Naive thymus-derived CD4-positive, alpha-beta T cell (primary cell): ENCODE measurements around the gene KIR2DL4. TPM values are rescaled to one million over a fixed set of nuclear protein-coding genes. Genes with fewer than 3 reads are reported as not detected.
"Not testable (repeated sequence)": the region's sequence is repeated elsewhere in the genome, so short reads cannot be mapped to it uniquely, and the experiment has no call there.

Experiments used
- ATAC-seq: fragments of 150-1000 bp; cut with Tn5 transposase; 2 replicates; pipeline ENCODE4 v1.10.0; 2021; ENCODE audit warnings: mild to moderate bottlenecking, moderate library complexity
- CTCF ChIA-PET: fragments of 350-600 bp; sonication (Branson Sonifier 250); formaldehyde crosslinking; loops from one replicate; lab custom pipeline; 2021; ENCODE audit warnings: antibody characterized with exemption; lab: Charles Lee
- POLR2A ChIA-PET: fragments of 350-600 bp; sonication (Branson Sonifier 250); formaldehyde crosslinking; loops from one replicate; lab custom pipeline; 2021; ENCODE audit warnings: antibody characterized with exemption, inconsistent platforms; lab: Charles Lee
- DNase-seq, 9 donors: peaks; one replicate each; pipeline versions ENCODE4 v3.0.0 to v3.0.0-alpha.2; 2020 to 2022; ENCODE audit warnings: mixed read lengths in 1 of 9
- H3K27ac ChIP-seq: one replicate; pipeline ENCODE4 v1.7.0; 2013; ENCODE audit warnings: mild to moderate bottlenecking, low read depth, low read length, moderate library complexity
- H3K27me3 ChIP-seq, 2 donors: one replicate each; pipeline ENCODE4 v1.7.0; 2013; ENCODE audit warnings: low read length in 2 of 2, mild to moderate bottlenecking in 2 of 2, moderate library complexity in 2 of 2; ENCODE audit not compliant: control insufficient read depth in 2 of 2, insufficient read depth in 2 of 2
- H3K36me3 ChIP-seq, 3 experiments: 1 replicate in 2 of 3; 2 replicates in 1 of 3; pipeline ENCODE4 v1.7.0; 2013; ENCODE audit warnings: low read length in 3 of 3, mild to moderate bottlenecking in 3 of 3, moderate library complexity in 1 of 3; ENCODE audit not compliant: insufficient read depth in 3 of 3, control insufficient read depth in 2 of 3
- H3K4me1 ChIP-seq, 2 donors: one replicate each; pipeline ENCODE4 v1.7.0; 2013; ENCODE audit warnings: low read length in 2 of 2, mild to moderate bottlenecking in 2 of 2, moderate library complexity in 1 of 2; ENCODE audit not compliant: control insufficient read depth in 2 of 2, insufficient read depth in 2 of 2
- H3K4me3 ChIP-seq: 2 replicates; pipeline ENCODE4 v1.7.0; 2013; ENCODE audit warnings: mild to moderate bottlenecking, low read length
- H3K9me3 ChIP-seq, 3 experiments: 1 replicate in 2 of 3; 2 replicates in 1 of 3; pipeline ENCODE4 v1.7.0; 2013; ENCODE audit warnings: low read length in 3 of 3; ENCODE audit not compliant: control insufficient read depth in 2 of 3
- H3K27ac Mint-ChIP-seq, 9 donors: one replicate each; pipeline ENCODE4 v1.8.0; 2020 to 2022; ENCODE audit warnings: mixed read lengths in 9 of 9, mild to moderate bottlenecking in 8 of 9, moderate library complexity in 5 of 9, inconsistent platforms in 2 of 9
- H3K27me3 Mint-ChIP-seq, 5 donors: one replicate each; pipeline ENCODE4 v1.8.0; 2021 to 2022; ENCODE audit warnings: mixed read lengths in 5 of 5, mild to moderate bottlenecking in 1 of 5
- H3K36me3 Mint-ChIP-seq, 5 donors: one replicate each; pipeline ENCODE4 v1.8.0; 2020 to 2022; ENCODE audit warnings: mixed read lengths in 5 of 5, mild to moderate bottlenecking in 3 of 5, inconsistent platforms in 1 of 5
- H3K4me1 Mint-ChIP-seq, 7 donors: one replicate each; pipeline ENCODE4 v1.8.0; 2020 to 2022; ENCODE audit warnings: mixed read lengths in 7 of 7, mild to moderate bottlenecking in 3 of 7, inconsistent platforms in 1 of 7
- H3K4me3 Mint-ChIP-seq, 10 donors: one replicate each; pipeline ENCODE4 v1.8.0; 2020 to 2022; ENCODE audit warnings: mild to moderate bottlenecking in 10 of 10, mixed read lengths in 10 of 10, moderate library complexity in 6 of 10, inconsistent platforms in 2 of 10
- H3K9me3 Mint-ChIP-seq, 11 donors: one replicate each; pipeline ENCODE4 v1.8.0; 2020 to 2022; ENCODE audit warnings: mixed read lengths in 11 of 11, mild to moderate bottlenecking in 4 of 11, inconsistent platforms in 1 of 11, moderate library complexity in 1 of 11
- intact Hi-C, 2 donors: fragments of 100-400 bp; cut with micrococcal nuclease; formaldehyde crosslinking; loops; one replicate each; pipeline ENCODE4 v1.15.1; 2023
- polyA plus RNA-seq, 2 donors: library from polyadenylated mRNA; unstranded; fragments of 300-500 nt; fragmentation: Illumina TruSeq; gene quantifications; one replicate each; pipeline ENCODE4 v1.2.3, GENCODE V29; 2021
- total RNA-seq, 6 experiments: library from RNA in 5 of 6; stranded (reverse) in 5 of 6; gene quantifications; 1 replicate in 5 of 6; 2 replicates in 1 of 6; pipeline ENCODE4 v1.2.3 and lab custom pipeline; 2021 to 2026

The KIR2DL4 gene
- total and polyA plus RNA-seq, 7 experiments from 2014 or later, result 0.15 to 0.48 (median 0.44) TPM; not detected in 4

DNA sequence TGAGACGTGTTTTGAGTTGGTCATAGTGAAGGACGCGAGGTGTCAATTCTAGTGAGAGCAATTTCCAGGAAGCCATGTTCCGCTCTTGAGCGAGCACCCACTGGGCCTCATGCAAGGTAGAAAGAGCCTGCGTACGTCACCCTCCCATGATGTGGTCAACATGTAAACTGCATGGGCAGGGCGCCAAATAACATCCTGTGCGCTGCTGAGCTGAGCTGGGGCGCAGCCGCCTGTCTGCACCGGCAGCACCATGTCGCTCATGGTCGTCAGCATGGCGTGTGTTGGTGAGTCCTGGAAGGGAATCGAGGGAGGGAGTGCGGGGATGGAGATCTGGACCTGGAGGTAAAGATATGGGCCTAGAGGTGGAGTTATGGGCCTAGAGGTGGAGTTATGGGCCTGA, 12.8 kb downstream of the KIR2DL4 start, which contains the start of gene KIR3DL1:
KIR3DL1 (plus strand) TSS at position 218 of the 400 bp plus-strand sequence.
- intact Hi-C loops, H3K4me3 ChIP-seq, DNase-seq, H3K9me3 ChIP-seq, POLR2A ChIA-PET, H3K27ac ChIP-seq, H3K36me3 ChIP-seq, H3K4me1 Mint-ChIP-seq, H3K27me3 ChIP-seq, H3K36me3 Mint-ChIP-seq, ATAC-seq, CTCF ChIA-PET, H3K27ac Mint-ChIP-seq, H3K4me1 ChIP-seq: not testable (repeated sequence)
- Mint-ChIP-seq H3K9me3 (peaks cover 4 to 34% (median 10%) of the 10 kb centered on the region in 11 donors), H3K4me3 (peak within 1 kb of the TSS in 1 of 10 donors; percentile 53), H3K27me3 (peaks cover 0 to 54% (median 26%) of the 10 kb centered on the region in 5 donors)

DNA sequence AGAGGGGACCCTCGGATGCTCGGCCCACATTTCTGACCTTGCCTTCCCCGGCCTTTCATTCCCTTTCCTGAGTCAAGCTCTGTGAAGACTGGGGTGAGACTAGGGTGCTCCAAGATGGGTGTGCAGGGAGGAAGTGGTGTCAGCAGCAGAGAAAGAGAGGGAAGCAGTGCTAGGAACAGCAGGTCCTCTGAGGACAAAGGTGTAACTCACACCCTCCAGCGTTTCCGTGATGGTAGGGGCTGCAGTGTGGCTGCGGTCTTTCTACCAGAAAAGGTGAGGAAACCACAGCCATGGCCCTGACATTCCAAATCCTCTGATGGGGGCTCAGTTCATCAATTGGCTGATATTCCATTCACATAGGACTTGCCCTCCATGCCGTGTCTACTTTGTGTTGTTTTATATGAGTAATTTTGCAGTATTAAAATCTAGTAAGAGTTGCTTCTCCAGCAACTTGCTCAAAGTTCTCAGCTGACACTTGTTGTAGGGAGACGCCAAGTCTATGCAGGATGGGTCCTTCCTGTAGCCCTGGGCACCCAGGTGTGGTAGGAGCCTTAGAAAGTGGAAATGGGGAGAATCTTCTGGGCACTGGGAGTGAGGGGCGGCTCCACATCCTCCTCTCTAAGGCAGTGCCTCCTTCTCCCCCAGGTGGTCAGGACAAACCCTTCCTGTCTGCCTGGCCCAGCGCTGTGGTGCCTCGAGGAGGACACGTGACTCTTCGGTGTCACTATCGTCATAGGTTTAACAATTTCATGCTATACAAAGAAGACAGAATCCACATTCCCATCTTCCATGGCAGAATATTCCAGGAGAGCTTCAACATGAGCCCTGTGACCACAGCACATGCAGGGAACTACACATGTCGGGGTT, 14.5 kb downstream of the KIR2DL4 start:
- Mint-ChIP-seq H3K27ac (no peak overlapping the region), H3K27me3 (peaks cover 0 to 48% (median 26%) of the 10 kb centered on the region in 5 donors), H3K36me3 (no peaks in the 10 kb centered on the region), H3K4me1 (peaks cover 0 to 5% (median 0%) of the 10 kb centered on the region in 7 donors), H3K9me3 (peaks cover 0 to 19% (median 0%) of the 10 kb centered on the region in 11 donors), H3K4me3 (no peak overlapping the region)
- Histone ChIP-seq H3K27ac (no peak overlapping the region), H3K4me3 (no peak overlapping the region), H3K4me1 (no peaks in the 10 kb centered on the region), H3K27me3 (no peaks in the 10 kb centered on the region), H3K9me3 (no peaks in the 10 kb centered on the region), H3K36me3 (no peaks in the 10 kb centered on the region)
- ATAC-seq (no peak), DNase-seq (no peak)
- intact Hi-C loops, result no loop called here
- POLR2A ChIA-PET, result no interaction called here
- CTCF ChIA-PET, result no interaction called here

DNA sequence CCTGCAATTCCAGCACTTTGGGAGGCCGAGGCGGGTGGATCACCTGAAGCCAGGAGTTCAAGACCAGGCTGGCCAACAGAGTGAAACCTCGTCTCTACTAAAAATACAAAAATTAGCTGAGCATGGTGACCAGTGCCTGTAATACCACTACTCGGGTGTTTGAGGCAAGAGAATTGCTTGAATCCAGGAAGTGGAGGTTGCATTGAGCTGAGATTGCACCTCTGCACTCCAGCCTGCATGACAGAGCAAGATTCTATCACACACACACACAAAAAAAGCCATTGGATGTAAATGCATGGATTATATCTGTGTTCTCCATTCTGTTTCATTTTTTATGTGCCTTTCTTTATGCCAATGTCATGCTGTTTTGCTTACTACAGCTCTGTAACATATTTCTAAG, 21.0 kb downstream of the KIR2DL4 start:
- H3K4me3 Mint-ChIP-seq, H3K4me3 ChIP-seq, H3K27ac ChIP-seq, H3K36me3 Mint-ChIP-seq, DNase-seq, intact Hi-C loops, H3K4me1 Mint-ChIP-seq, H3K27ac Mint-ChIP-seq, CTCF ChIA-PET, H3K9me3 ChIP-seq, POLR2A ChIA-PET, H3K4me1 ChIP-seq, H3K27me3 ChIP-seq, H3K36me3 ChIP-seq: not testable (repeated sequence)
- peak; percentile 32 for ATAC-seq
- peaks cover 0 to 23% (median 5%) of the 10 kb centered on the region in 11 donors for H3K9me3 Mint-ChIP-seq
- H3K27me3 Mint-ChIP-seq, result peaks cover 3 to 40% (median 20%) of the 10 kb centered on the region in 5 donors

DNA sequence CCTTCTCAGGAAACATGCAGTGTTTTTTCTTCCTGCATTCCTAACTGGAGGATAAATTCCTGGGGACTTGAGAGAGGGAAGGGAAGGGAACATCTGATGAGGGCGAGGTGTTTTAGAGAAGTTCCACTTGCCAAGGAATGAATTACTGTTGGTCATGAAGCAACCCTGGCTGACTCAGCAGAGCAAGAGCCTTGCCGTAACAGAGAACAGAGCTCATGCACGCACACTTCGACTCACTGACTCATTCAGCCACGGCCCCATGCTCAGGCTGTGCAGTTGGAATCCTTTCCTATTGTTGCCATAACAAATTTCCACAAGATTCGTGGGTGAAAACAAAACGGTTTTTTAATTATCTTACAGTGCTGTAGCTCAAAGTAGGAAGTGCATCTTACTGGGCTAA, 21.9 kb downstream of the KIR2DL4 start:
- H3K36me3 Mint-ChIP-seq, ATAC-seq, CTCF ChIA-PET, H3K27me3 ChIP-seq, H3K4me3 Mint-ChIP-seq, intact Hi-C loops, H3K9me3 ChIP-seq, H3K36me3 ChIP-seq, DNase-seq, POLR2A ChIA-PET, H3K4me3 ChIP-seq, H3K27ac Mint-ChIP-seq, H3K4me1 Mint-ChIP-seq, H3K4me1 ChIP-seq, H3K27ac ChIP-seq: not testable (repeated sequence)
- peaks cover 0 to 23% (median 6%) of the 10 kb centered on the region in 11 donors for H3K9me3 Mint-ChIP-seq
- peaks cover 3 to 39% (median 21%) of the 10 kb centered on the region in 5 donors for H3K27me3 Mint-ChIP-seq

DNA sequence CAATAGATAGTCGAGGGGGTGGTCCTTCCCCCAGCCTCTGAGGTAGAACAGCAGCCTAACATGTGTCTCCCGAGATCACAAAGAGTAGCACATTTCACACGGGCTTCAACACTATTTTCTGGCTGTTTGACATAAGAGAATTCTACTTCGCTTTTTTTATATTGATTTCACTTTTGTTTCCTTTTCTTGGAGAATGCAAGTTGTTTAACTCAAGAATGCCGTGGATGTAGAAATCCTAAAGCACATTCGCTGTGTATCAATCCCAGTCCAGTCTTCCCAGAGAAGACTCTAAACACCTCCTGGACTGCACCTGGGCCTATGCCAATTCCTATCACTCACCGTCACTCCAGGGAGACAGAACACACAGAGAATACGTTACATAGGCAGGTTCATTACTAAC, 24.7 kb downstream of the KIR2DL4 start:
- peaks cover 3 to 41% (median 18%) of the 10 kb centered on the region in 5 donors for H3K27me3 Mint-ChIP-seq
- POLR2A ChIA-PET, H3K27me3 ChIP-seq, H3K4me1 ChIP-seq, H3K36me3 Mint-ChIP-seq, ATAC-seq, H3K36me3 ChIP-seq, H3K4me3 ChIP-seq, H3K27ac Mint-ChIP-seq, H3K4me1 Mint-ChIP-seq, H3K4me3 Mint-ChIP-seq, H3K9me3 ChIP-seq, CTCF ChIA-PET, DNase-seq, H3K27ac ChIP-seq, intact Hi-C loops: not testable (repeated sequence)
- H3K9me3 Mint-ChIP-seq, result peaks cover 0 to 23% (median 5%) of the 10 kb centered on the region in 11 donors

DNA sequence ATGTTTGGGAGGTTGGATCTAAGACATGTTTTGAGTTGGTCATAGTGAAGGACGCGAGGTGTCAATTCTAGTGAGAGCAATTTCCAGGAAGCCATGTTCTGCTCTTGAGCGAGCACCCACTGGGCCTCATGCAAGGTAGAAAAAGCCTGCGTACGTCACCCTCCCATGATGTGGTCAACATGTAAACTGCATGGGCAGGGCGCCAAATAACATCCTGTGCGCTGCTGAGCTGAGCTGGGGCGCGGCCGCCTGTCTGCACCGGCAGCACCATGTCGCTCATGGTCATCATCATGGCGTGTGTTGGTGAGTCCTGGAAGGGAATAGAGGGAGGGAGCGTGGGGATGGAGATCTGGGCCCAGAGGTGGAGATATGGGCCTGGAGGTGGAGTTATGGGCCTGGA, 29.1 kb downstream of the KIR2DL4 start, which contains the start of gene KIR2DS4:
KIR2DS4 (plus strand) TSS at position 181 of the 400 bp plus-strand sequence.
- DNase-seq, H3K27ac ChIP-seq, H3K4me1 Mint-ChIP-seq, CTCF ChIA-PET, H3K9me3 ChIP-seq, H3K4me3 ChIP-seq, H3K27me3 ChIP-seq, H3K4me1 ChIP-seq, H3K36me3 Mint-ChIP-seq, POLR2A ChIA-PET, ATAC-seq, H3K36me3 ChIP-seq, H3K27ac Mint-ChIP-seq: not testable (repeated sequence)
- Mint-ChIP-seq H3K4me3 (peak within 1 kb of the TSS in 1 of 10 donors; percentile 40), H3K27me3 (peaks cover 0 to 29% (median 12%) of the 10 kb centered on the region in 5 donors), H3K9me3 (peaks cover 0 to 12% (median 3%) of the 10 kb centered on the region in 11 donors)
- intact Hi-C loops, result loop anchor here in 1 of 2 donors (10.0 kb wide), 1 partner anchor 78 kb away; no protein-coding TSS in a partner anchor
